Pancreas (tissue), 10 donors: ENCODE measurements around the gene TMEM37. TPM values are rescaled to one million over a fixed set of nuclear protein-coding genes. Genes with fewer than 3 reads are reported as not detected.

Experiments
- ATAC-seq, 4 donors: fragments of 200-7000 bp; cut with Tn5 transposase; one replicate each; pipeline versions ENCODE4 v1.8.0 to v1.9.1; 2020; ENCODE audit warnings: mild to moderate bottlenecking in 4 of 4, moderate library complexity in 4 of 4
- DNase-seq, 6 donors: peaks; one replicate each; pipeline ENCODE4 v3.0.0-alpha.2; 2020
- FAIRE-seq: peaks from 2 replicates; lab custom pipeline; 2012; peaks lifted over from hg19 to GRCh38; lab: Jason Lieb, UNC
- H3K27ac ChIP-seq, 4 donors: fragments of 200-600 bp; sonication (generic); 1 replicate in 3 of 4; 2 replicates in 1 of 4; pipeline versions ENCODE4 v1.5.0 to v1.8.0; 2020
- H3K27me3 ChIP-seq, 4 donors: fragments of 200-600 bp; one replicate each; pipeline ENCODE4 v1.8.0; 2021
- H3K36me3 ChIP-seq, 3 donors: fragments of 200-600 bp; sonication (generic) in 1 of 3; one replicate each; pipeline versions ENCODE4 v1.5.0 to v1.8.0; 2020 to 2021
- H3K4me1 ChIP-seq, 3 donors: fragments of 200-600 bp; one replicate each; pipeline ENCODE4 v1.8.0; 2021
- H3K4me3 ChIP-seq, 4 donors: fragments of 200-600 bp; sonication (generic) in 2 of 4; one replicate each; pipeline versions ENCODE4 v1.5.0 to v1.8.0; 2020 to 2021
- H3K9me3 ChIP-seq, 4 donors: fragments of 200-600 bp; one replicate each; pipeline ENCODE4 v1.8.0; 2021
- CTCF ChIP-seq, 4 donors: fragments of 200-600 bp; sonication (generic) in 3 of 4; IDR thresholded peaks; one replicate each; pipeline versions ENCODE4 v1.5.0 to v1.8.0; 2021; ENCODE audit warnings: antibody characterized with exemption in 4 of 4
- WGBS, 2 donors: extraction: QIAGEN DNeasy Blood & Tissue Kit; methylation state at CpG; one replicate each; pipeline ENCODE4 v1.1.7; 2013; 5-methylcytosine and 5-hydroxymethylcytosine counted together
- intact Hi-C, 3 donors: fragments of 100-400 bp; cut with DNase I; formaldehyde crosslinking; loops; one replicate each; pipeline versions ENCODE4 v1.11.1 to v1.14.2; 2022
- polyA plus RNA-seq, 2 donors: library from polyadenylated mRNA; stranded (reverse); fragments of 200-250 nt; gene quantifications; one replicate each; pipeline ENCODE4 v1.2.3, GENCODE V29; 2013
- total RNA-seq, 6 donors: library from RNA; stranded (reverse); fragmentation: NEBNext Ultra II Directional in 4 of 6; extraction: Animal tissue kit (Norgen Biotek cat#: 25700) in 4 of 6; gene quantifications; one replicate each; pipeline versions ENCODE4 v1.2.1 to v1.2.4, GENCODE V29; 2021 to 2023
- donor health status: healthy with polysubstance abuse.
- donor health status: DM: no; HTN: no; CAD: no; lungs with moderate emphysema.
- donor health status: DM: no; HTN: no; CAD: no.
- donor health status: control.
- donor health status: control.
- donor health status: Bipolar disorder and iron deficiency.
- donor health status: DM: yes; HTN: yes; CAD: no.
- donor health status: DM: no; HTN: no; CAD: no.
- donor health status: DM: no; HTN: no; CAD: no.
- donor health status: DM: yes; HTN: yes; CAD: no.

Gene TMEM37
- total and polyA plus RNA-seq, 8 donors, result 5.2 to 25.3 (median 10.3) TPM

GRCh38 chr2:119407430-119408220 is 24.0 kb upstream of the TMEM37 start:
- no peak overlapping the region for H3K27ac ChIP-seq
- no peaks in the 10 kb centered on the region for H3K27me3 ChIP-seq
- peaks cover 0 to 6% (median 5%) of the 10 kb centered on the region in 3 donors for H3K4me1 ChIP-seq
- peak; percentile 50 to 69 (median 66) for TF ChIP-seq CTCF (IDR thresholded peaks at IDR 0.05)
- intact Hi-C loops, result loop anchor here in 2 of 3 donors (2.0 to 10.0 kb wide), 3 partner anchors 65 to 257 kb away; no protein-coding TSS in a partner anchor
- peak; percentile 23 for FAIRE-seq
- H3K4me3 ChIP-seq, result no peak overlapping the region
- no peaks in the 10 kb centered on the region for H3K9me3 ChIP-seq
- peak in 2 of 6 donors; percentile 34 to 63 for DNase-seq
- WGBS, 2 donors, result 76 to 82% methylated on average over 7 of the region's 7 CpGs
- no peaks in the 10 kb centered on the region for H3K36me3 ChIP-seq
- ATAC-seq, result peak; percentile 73 to 93 (median 90)

DNA sequence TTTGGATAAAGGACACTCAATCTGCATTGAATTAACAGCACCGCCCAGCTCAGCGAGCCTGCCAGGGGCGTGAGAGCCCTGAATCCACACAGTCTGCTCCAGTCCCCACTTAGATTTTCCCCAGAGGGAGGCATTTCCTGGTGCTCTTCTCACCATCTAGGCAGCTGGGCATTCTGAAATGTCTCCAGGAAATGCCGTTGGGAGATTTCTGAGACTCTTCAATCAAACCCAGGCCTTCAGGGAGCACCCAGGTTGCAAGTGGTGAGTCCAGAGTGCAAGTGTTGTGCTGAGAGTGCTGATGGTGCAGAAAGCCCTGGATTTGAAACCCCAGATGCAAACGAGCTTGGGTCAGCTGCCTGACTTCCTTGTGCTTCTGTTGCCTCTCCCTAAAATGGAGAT is 23.4 kb upstream of the TMEM37 start:
- Histone ChIP-seq H3K4me1 (peaks cover 0 to under 1% (median 0%) of the 10 kb centered on the region in 3 donors), H3K27ac (no peak overlapping the region), H3K9me3 (no peaks in the 10 kb centered on the region), H3K36me3 (no peaks in the 10 kb centered on the region), H3K4me3 (no peak overlapping the region), H3K27me3 (no peaks in the 10 kb centered on the region)
- 60 to 67% methylated on average over 5 of the region's 5 CpGs for WGBS, 2 donors
- FAIRE-seq (no peak), DNase-seq (no peak), ATAC-seq (peak; percentile 23 to 66 (median 64))
- intact Hi-C loops, result loop anchor here in 2 of 3 donors (5.0 to 10.0 kb wide), 2 partner anchors 64 to 257 kb away; no protein-coding TSS in a partner anchor
- TF ChIP-seq CTCF (IDR thresholded peaks at IDR 0.05), result no peak

- H3K9me3 ChIP-seq, result no peaks in the 10 kb centered on the region
- no peak overlapping the region for H3K4me3 ChIP-seq
- no peak for TF ChIP-seq CTCF (IDR thresholded peaks at IDR 0.05)
- H3K36me3 ChIP-seq, result no peaks in the 10 kb centered on the region
- no peak for ATAC-seq
- WGBS, 2 donors, result 38 to 48% methylated on average over 4 of the region's 4 CpGs
- no peak overlapping the region for H3K27ac ChIP-seq
- no peak for DNase-seq
- H3K4me1 ChIP-seq, result no peaks in the 10 kb centered on the region
- intact Hi-C loops, result loop anchor here in 2 of 3 donors (5.0 to 10.0 kb wide), 2 partner anchors 63 to 255 kb away; no protein-coding TSS in a partner anchor
- no peak for FAIRE-seq
- H3K27me3 ChIP-seq, result no peaks in the 10 kb centered on the region
Measured at GRCh38 chr2:119409506-119409905, 22.1 kb upstream of the TMEM37 start.

- no peak overlapping the region for H3K27ac ChIP-seq
- no peak for DNase-seq
- no peaks in the 10 kb centered on the region for H3K27me3 ChIP-seq
- WGBS, 2 donors, result 92 to 93% methylated on average over 3 of the region's 3 CpGs
- peaks cover 0 to 6% (median 0%) of the 10 kb centered on the region in 3 donors for H3K4me1 ChIP-seq
- intact Hi-C loops, result no loop called here
- H3K4me3 ChIP-seq, result no peak overlapping the region
- no peak for FAIRE-seq
- no peak for ATAC-seq
- H3K36me3 ChIP-seq, result no peaks in the 10 kb centered on the region
- TF ChIP-seq CTCF (IDR thresholded peaks at IDR 0.05), result no peak
- no peaks in the 10 kb centered on the region for H3K9me3 ChIP-seq
Measured at GRCh38 chr2:119414894-119415293, 16.8 kb upstream of the TMEM37 start.

GRCh38 chr2:119415630-119416029 is 16.0 kb upstream of the TMEM37 start:
- 93 to 100% methylated on average over 1 of the region's 1 CpG for WGBS, 2 donors
- Histone ChIP-seq H3K4me3 (no peak overlapping the region), H3K4me1 (peaks cover 0 to 13% (median 3%) of the 10 kb centered on the region in 3 donors), H3K27me3 (no peaks in the 10 kb centered on the region), H3K36me3 (no peaks in the 10 kb centered on the region), H3K9me3 (no peaks in the 10 kb centered on the region), H3K27ac (no peak overlapping the region)
- intact Hi-C loops, result no loop called here
- FAIRE-seq (no peak), DNase-seq (no peak), ATAC-seq (no peak)
- no peak for TF ChIP-seq CTCF (IDR thresholded peaks at IDR 0.05)
